GM12874 (cell line): Measurements from ENCODE around the gene PDE8B.

Source experiments
- TF ChIP-seq, protein P1 (sequence below): IDR thresholded peaks from 2 replicates; pipeline ENCODE4 v1.5.1; 2011; ENCODE audit warnings: low read depth, mild to moderate bottlenecking, control low read depth, low read length, moderate library complexity; ENCODE audit not compliant: insufficient read depth

The PDE8B gene

DNA sequence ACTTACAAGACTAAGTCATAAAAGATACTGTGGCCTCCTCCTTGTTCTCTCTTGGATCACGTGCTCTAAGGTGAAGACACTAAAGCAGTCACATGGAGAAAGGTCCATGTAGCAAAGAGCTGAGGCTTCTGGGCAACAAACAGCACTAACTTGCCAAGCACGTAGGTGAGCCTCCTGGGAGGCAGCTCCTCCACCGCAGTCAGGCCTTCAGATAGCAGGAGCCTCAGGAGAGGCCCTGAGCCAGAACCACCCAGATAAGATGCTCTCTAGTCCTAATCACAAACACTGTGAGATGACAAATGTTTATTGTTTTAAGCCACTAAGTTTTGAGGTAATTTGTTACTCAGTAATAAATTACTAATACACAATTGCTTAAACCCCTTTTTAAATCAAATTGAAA is 243.6 kb downstream of the PDE8B start:
- TF ChIP-seq, protein P1, sequence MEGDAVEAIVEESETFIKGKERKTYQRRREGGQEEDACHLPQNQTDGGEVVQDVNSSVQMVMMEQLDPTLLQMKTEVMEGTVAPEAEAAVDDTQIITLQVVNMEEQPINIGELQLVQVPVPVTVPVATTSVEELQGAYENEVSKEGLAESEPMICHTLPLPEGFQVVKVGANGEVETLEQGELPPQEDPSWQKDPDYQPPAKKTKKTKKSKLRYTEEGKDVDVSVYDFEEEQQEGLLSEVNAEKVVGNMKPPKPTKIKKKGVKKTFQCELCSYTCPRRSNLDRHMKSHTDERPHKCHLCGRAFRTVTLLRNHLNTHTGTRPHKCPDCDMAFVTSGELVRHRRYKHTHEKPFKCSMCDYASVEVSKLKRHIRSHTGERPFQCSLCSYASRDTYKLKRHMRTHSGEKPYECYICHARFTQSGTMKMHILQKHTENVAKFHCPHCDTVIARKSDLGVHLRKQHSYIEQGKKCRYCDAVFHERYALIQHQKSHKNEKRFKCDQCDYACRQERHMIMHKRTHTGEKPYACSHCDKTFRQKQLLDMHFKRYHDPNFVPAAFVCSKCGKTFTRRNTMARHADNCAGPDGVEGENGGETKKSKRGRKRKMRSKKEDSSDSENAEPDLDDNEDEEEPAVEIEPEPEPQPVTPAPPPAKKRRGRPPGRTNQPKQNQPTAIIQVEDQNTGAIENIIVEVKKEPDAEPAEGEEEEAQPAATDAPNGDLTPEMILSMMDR, result no peak

DNA sequence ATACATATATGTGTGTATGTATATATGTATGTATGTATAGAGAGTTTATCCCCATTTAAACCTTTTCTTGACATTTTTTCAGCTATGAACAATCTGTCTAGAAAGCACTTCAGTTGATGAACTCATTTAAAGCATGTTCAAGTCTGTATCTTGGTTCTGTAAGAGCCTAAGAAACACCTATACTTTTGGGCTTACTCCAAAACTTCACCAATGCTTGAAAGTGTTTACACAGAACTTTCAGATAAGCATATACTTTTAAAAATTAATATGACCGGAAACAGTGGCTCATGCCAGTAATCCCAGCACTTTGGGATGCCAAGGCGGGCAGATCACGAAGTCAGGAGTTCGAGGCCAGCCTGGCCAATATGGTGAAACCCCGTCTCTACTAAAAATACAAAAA is 250.8 kb downstream of the PDE8B start:
- TF ChIP-seq, protein P1, result no peak

- TF ChIP-seq, protein P1, result no peak
Measured at GRCh38 chr5:77463905-77464304, 253.4 kb downstream of the PDE8B start.
